Activated T-cell treated with anti-CD3 and anti-CD28 coated beads for 24 hours (primary cell): Measurements from ENCODE around the gene GDPD5.

ENCODE experiments used
- DNase-seq: peaks from one replicate; pipeline ENCODE4 v3.0.0-alpha.2; 2020; ENCODE audit warnings: low read depth

Gene GDPD5

DNA sequence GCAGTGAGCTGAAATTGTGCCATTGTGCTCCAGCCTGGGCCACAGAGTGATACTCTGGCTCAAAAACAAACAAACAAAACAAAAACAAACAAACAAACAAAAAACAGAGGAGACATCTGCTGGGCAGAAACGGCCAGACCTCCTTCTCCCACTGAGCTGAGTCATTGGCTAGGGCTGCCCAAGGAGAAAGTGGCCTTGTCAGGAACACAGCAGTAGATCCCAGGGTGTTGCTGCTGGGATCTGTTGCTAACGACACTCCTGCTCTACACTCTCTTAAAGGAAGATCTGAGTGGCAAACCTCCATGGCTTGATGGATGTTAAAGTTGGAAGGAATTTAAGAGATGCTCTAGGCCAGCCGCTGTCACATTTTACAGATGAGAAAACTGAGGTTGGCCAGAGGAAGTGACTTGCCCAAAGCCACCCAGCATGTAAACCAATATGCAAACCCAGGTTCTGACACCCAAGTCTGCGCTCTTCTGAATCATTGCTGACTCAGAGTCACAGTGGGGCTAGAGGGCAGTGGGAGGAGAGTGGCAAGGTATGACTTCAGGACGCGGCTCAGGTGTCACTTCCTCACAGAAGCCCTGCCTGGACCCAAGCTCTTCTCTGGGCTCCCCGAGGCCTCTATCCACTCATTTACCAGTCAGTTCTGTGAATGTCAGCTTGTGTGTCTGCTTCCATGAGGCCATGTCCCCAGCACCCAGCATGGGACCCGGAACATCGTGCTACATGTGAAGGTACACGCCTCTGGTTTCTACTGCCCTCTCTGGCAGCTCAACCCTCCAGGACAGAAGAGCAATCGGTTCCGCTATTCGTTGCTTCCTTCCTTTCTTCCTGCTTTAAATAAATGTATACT, 11.3 kb upstream of the GDPD5 start:
- no peak for DNase-seq

- DNase-seq: no peak
Observed at GRCh38 chr11:75535071-75535470, 9.3 kb upstream of the GDPD5 start.

DNA sequence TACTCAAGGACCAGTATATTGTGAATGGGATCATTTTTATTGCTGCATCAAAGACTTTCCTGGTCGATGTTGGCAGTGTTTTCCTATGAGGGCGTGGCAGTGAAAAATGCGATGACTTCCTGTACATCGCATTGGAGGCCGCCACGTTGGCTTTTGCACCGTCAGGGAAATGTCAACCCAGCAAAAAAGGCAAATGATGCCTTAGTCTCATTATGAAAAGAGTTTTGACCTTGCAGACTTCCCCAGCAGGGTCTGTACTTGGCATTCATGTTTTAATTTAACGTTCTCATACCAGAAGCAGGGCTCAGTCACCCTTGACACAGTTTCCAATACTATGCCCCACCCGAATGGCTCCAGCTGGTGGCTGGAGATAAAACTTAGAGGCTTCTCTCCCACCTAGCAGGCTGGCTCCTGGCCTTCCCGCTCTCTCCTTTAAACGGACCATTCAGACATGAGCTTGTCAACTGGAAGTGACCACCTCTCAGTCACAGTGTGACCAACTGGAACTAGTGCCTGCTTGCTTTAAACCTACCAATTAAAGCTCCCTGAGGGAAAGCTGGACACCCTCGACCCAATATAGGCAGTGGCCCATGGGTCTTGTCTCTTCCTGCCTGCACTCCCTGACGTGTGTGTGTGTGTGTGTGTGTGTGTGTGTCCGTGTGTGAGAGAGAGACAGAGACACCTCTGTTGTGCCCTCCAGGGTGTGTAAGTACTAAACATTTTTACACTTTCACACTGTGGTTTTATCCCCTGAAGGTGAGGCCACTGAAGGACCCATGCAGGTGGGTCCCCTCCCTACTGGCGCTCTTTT, 8.7 kb upstream of the GDPD5 start:
- DNase-seq: no peak

DNA sequence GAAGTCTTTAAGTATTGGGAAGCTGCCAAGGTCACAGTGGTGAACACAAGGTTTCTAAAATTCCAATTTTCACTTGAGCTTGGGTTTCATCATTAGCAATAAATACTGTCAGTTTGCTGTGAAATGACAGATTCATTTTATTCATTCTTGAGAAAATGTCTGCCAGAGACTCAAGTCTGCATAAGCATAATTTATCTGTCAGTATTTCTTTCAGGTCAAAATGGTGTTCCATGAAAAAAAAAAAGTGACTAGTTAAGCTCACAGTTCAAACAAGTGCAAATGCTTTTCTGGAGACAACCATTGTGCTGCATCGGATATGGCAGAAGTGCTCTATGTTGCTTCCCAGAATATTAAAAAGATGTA, 8.1 kb upstream of the GDPD5 start:
- no peak for DNase-seq

DNA sequence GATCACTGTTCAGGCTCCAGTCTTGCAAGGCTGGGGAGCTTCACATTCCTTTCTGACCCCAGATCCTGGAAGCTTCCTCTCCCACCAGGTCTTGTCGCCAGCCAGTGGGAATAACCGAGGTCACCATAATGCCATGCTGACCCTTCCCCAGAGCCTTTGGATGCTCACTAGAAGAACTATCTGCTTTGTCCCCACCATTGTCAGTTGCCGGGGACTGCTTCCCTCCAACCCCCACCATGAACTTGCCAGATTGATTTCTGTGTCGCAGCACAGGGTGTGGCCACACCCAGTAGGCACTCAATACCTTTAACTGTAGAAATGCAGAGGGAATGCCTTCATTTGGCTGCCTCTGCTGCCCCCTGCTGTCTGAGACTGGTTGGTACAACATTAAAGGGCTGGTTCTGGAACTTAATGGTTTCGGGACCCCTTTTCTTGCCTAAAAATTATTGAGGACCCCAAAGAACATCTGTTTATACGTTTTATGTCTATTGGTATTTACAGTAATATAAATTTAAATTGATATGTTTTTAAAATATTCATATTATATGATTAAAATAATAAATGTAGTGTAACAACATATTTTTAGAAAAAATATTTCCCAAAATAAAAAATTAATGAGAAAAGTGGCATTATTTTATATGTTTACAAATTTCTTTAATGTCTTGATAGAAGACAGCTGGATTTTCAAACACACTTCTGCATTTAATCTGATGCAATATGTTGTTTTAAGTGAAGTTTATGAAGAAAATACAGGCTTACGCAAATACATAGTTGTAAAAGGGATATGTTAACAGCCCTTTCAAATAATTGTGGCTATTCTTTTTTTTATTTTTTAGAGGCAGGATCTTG, 6.7 kb upstream of the GDPD5 start:
- peak; percentile 77 for DNase-seq

- no peak for DNase-seq
Observed at GRCh38 chr11:75531325-75531724, 5.6 kb upstream of the GDPD5 start.

DNA sequence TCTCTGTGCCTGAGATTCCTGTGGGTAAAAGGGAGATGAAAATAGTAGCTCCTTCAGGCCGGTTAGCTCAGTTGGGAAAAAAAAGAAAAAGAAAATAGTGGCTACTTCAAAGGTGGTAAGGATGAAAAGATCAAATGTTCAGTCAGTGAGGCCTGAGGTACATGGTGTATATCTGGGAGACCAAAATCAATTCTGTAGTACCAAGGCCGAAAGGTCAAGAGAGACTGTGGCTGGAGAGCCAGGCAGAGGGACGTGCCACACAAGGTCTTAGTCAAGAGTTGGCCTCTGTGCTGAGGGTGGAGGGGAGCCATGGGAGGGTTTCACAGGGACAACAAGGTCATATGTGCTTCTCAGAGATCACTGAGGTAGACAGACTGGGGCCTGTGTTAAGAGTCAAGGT, 4.8 kb upstream of the GDPD5 start:
- no peak for DNase-seq

DNA sequence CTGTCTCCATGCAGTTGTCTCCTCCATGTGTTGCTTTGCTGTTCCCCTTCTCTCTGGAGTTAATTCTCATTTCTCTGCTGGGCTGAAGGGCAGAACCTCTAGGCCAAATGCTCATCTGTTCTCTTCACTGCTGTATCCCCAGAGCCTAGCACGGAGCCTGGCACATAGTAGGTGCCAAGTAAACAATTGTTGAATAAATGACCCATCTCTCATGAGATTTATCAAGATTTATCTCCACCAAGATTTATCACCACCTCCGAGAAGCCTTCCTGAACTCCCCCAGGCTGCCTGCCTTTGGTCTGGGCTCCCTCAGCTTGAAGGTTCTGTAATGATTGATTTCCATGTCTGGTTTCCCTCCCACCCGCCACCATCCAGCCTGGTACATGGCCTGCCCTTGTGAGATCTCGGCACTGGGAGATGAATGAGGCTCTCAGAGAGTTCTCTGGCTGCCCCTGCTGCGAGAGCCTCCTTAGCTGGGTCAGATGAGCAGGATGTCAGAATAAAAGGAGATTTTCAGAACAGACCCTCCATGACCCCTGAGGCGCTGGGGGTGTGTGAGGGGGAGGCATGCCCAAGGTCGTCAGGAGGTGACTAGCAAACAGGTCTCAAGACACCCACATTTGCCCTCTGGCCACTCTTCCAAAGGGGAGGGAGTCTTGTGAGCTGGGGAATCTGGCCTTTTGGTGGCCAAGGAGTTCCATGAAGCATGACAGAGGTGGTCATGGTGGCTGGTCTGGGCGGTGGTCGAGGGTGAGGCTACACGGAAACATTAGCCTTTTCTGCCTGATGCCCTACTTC, 2.4 kb upstream of the GDPD5 start:
- no peak for DNase-seq

GRCh38 chr11:75527130-75527529, 1.4 kb upstream of the GDPD5 start:
- DNase-seq: no peak

DNA sequence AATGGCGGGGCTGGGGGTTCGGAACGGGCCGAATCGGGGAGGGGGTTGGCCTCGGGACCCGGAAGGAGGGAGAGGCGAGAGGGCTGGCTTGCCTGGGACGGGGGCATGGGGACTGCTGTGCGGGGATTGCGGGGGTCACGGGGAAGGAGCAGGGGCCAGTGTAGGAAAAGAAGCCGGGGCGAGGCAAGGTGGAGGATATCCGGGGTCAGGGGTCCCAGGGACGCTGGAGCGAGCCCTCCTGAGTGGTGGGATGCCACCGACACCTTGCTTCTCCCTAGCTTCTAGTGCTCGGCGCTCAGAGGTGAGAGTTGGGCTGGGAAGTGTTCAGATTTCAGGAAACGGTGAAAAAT, 426 bp upstream of the GDPD5 start:
- DNase-seq: no peak

GRCh38 chr11:75524665-75525432, 892 bp downstream of the GDPD5 start:
- no peak for DNase-seq

DNA sequence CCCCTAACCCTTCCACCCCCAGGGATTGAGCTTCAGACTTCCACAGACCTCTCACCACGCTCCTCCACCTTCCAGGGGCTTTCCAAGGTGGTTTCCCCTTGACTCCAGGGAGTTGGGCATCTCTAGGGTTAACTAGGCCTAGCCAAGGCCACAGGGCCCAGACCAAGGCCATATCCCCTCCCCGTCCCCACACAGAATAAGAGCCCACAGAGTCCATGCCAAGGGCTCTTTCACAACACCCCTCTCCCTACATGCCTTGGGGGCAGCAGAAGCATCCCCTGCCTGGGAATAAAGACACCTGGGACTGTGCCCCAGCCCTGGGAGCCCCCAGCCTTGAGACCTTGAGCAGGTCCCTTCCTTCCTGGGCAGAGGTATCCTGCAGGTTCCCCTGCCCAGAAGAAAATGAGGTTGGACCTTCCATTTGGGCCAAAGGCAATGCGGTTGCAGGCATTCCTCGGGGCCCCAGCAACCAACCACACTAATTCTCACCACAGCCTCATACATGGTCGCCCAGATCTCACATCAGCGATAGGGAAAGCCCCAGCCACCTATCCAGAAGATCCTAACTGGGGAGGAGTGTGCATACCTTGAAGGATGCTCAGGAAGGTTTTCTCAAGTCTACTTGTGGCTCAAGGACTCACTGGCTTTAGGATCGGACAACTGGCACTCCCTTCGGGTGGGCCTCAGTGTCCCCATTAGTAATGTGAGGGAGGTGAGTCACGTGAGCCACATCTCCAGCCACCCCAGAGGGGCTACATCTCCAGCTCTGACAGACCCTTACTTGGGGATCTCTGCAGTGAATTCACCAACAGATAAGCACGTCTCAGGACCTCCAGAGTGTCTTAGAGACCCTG, 1.7 kb downstream of the GDPD5 start:
- no peak for DNase-seq

DNA sequence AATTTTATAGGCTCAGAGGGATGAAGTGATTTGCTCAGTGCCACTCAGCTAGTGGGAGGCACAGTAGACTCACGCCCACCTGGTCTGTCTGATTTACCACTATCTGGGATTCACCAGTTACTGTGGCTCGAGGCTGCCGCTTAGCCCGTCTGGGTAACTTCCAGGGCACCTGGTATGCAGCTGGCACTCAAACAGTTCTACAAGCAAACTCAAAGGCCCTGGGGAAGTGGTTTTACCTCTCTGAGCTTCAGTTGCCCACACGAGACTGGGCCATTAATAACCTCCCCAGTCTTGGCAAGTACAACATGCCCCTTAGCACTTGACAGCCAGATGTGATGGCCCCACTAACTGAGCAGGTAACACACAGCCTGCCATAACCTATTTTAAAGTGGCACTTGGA, 2.6 kb downstream of the GDPD5 start:
- DNase-seq: no peak

- DNase-seq: no peak
Observed at GRCh38 chr11:75522286-75523044, 3.3 kb downstream of the GDPD5 start.

GRCh38 chr11:75520688-75521087, 5.1 kb downstream of the GDPD5 start:
- no peak for DNase-seq

GRCh38 chr11:75518771-75519653, 6.7 kb downstream of the GDPD5 start:
- no peak for DNase-seq

DNA sequence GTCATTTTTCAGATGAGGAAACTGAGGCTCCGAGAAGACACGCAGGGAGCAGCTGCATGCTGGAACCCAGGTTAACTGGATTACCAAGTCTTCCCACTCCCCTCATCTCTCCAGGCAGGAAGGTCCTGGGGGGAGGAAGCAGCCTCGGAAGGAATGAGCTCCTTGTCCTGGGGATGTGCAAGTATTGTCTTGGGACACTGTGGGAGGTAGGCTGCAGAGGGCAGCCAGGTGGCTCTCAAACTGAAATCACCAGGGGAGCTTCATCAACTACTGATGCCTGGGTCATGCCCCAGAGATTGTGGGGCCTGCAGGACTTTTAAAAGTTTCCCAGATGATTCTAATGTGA, 7.6 kb downstream of the GDPD5 start:
- no peak for DNase-seq

GRCh38 chr11:75516886-75517285, 8.9 kb downstream of the GDPD5 start:
- no peak for DNase-seq
